ENCODE measurements around the gene STRIP1.

STRIP1 gene

DNA sequence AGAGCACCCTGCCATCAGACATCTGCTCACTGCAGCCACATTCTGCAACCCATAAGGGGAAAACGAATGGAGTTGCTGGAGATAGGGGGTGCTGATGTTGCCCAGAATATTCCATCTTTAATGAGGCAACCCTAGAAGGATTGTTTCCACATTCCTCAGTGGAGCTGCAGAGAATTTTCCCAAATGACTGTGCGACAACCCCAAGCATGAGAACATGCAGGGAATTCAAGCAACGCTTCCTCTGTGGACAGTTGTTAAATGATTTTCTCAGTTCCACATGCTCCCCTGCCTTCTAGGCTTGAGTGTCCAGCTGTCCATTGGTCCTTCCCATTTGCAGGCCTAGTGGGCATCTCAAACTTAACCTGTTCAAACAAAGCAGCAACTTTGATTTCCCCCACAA, 57.4 kb downstream of the STRIP1 start:
- Histone ChIP-seq H3K27ac (ENCODE audit: low read length) (no peak overlapping the region), H3K36me3 (ENCODE audit: control insufficient read depth, insufficient read depth, low read length) (no peaks in the 10 kb centered on the region)

DNA sequence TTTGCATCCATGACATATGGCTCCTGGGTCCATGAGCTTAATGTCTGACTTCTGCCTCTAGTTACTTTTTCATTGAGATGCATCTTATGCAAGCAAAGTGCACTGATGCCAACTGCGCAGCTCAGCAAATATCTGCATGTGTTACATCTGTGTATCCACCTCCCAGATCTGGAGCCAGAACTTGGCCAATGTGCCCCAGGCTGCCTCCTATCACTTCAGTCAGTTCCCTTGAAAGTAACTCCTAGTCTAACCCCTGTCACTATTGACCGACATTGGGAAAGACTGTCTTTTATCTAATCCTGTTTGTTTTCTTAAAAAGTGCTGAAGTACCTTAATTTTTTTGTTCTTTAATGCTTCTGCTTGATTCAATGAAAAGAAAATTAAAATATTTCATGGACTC, 58.6 kb downstream of the STRIP1 start:
- no peak for DNase-seq (ENCODE audit: low read depth, low spot score)
- Histone ChIP-seq H3K4me1 (ENCODE audit: control insufficient read depth, insufficient read depth, low read length) (peaks cover 2% of the 10 kb centered on the region; the same call in 1 of the 2 replicates), H3K27ac (ENCODE audit: low read length) (no peak overlapping the region), H3K9me3 (ENCODE audit: control insufficient read depth, insufficient read depth, low read length) (no peaks in the 10 kb centered on the region), H3K4me3 (ENCODE audit: low read length) (no peak overlapping the region), H3K27me3 (ENCODE audit: control insufficient read depth, insufficient read depth, low read length) (no peaks in the 10 kb centered on the region; the same call in 1 of the 2 replicates), H3K36me3 (ENCODE audit: control insufficient read depth, insufficient read depth, low read length) (no peaks in the 10 kb centered on the region)
- no CpG with 5 or more reads among the region's 2 CpGs for WGBS (ENCODE audit: insufficient coverage, insufficient read length)

More for the DNA sequence above, 57.4 kb downstream of the STRIP1 start:
- WGBS (ENCODE audit: insufficient coverage, insufficient read length) = no CpG with 5 or more reads among the region's 3 CpGs
- Histone ChIP-seq H3K9me3 (ENCODE audit: control insufficient read depth, insufficient read depth, low read length) (no peaks in the 10 kb centered on the region), H3K4me1 (ENCODE audit: control insufficient read depth, insufficient read depth, low read length) (peaks cover 2% of the 10 kb centered on the region; the same call in 1 of the 2 replicates), H3K27me3 (ENCODE audit: control insufficient read depth, insufficient read depth, low read length) (peaks cover 6% of the 10 kb centered on the region; the same call in 1 of the 2 replicates), H3K4me3 (ENCODE audit: low read length) (no peak overlapping the region; the same call in 1 of the 2 replicates)
- DNase-seq (ENCODE audit: low read depth, low spot score) = no peak

DNA sequence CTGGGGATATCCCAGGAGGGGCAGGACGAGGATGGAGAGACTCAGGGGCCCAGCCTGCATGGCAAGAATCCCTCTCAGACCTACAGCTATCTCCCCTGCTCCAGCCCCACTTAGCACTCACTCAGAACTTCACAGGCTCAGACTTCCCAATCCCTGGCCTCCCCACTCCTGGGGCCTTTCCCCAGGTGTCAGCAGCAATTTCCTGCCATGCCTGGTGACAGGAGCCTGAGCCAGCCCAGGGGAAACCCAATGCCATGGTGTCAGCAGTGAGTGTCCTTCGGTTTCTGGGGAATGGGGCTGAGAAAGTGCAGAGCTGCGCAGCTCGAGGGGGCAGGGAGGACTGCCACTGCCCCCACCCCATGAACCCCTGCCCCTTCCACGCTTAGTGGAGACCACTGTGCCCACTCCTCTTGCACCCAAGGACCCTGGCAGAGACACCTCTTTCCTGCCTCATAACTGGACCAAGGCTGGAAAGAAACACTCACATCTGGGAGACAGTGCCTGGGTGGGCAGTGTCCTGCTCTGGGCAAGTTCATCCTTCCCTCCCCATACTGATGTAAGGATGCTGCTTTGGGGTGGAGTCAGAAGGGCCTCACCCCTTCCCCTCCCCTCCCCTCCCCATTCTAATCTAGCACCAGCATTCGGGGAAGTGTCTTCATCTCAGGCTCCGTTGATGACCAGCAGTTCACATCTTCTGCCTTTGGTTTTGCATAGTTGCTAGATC, 60.7 kb downstream of the STRIP1 start:
- no peaks in the 10 kb centered on the region for H3K9me3 ChIP-seq (ENCODE audit: control insufficient read depth, insufficient read depth, low read length)
- no peak for DNase-seq (ENCODE audit: low read depth, low spot score)
- no peaks in the 10 kb centered on the region for H3K4me1 ChIP-seq (ENCODE audit: control insufficient read depth, insufficient read depth, low read length)
- WGBS (ENCODE audit: insufficient coverage, insufficient read length) = no CpG with 5 or more reads among the region's 7 CpGs
- no peaks in the 10 kb centered on the region; the same call in 1 of the 2 replicates for H3K27me3 ChIP-seq (ENCODE audit: control insufficient read depth, insufficient read depth, low read length)
- no peak overlapping the region for H3K4me3 ChIP-seq (ENCODE audit: low read length)
- H3K27ac ChIP-seq (ENCODE audit: low read length) = no peak overlapping the region
- no peaks in the 10 kb centered on the region for H3K36me3 ChIP-seq (ENCODE audit: control insufficient read depth, insufficient read depth, low read length)

DNA sequence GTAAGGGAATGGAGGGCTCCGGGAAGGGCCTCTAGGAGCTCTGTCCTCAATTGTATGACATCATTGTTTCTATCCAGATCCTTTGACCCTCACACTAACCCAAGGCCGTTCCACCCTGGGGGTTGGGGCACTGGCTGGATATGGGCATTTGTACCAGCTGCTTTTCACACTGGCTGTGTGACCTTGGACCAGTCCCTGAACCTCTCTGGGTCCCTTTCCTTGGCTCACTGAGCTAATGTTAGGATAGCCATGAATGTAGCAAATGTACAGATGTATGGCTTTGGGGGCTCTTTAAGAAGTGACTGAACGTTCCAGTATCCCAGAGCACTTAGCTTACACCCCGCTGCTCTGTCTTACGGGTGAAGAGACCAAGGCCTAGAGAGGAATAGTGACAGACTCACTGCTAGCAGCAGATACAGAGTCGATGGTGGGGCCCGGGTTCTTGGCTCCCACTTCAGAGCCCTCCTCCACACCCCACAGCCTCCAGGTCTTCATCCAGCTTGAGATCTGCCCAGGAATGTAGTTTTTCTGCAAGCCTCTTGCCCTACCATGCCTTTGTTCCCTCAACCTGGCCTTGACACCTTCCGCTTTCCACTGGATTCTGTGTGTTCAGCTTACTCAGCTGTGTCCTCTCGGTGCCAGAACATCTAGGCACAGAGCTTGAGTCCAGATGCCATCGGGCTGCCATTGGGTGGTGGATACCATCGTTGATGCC, 63.2 kb downstream of the STRIP1 start:
- DNase-seq (ENCODE audit: low read depth, low spot score) = no peak
- no peaks in the 10 kb centered on the region for H3K9me3 ChIP-seq (ENCODE audit: control insufficient read depth, insufficient read depth, low read length)
- no peak overlapping the region for H3K27ac ChIP-seq (ENCODE audit: low read length)
- no peaks in the 10 kb centered on the region for H3K4me1 ChIP-seq (ENCODE audit: control insufficient read depth, insufficient read depth, low read length)
- no peak overlapping the region for H3K4me3 ChIP-seq (ENCODE audit: low read length)
- no peaks in the 10 kb centered on the region for H3K27me3 ChIP-seq (ENCODE audit: control insufficient read depth, insufficient read depth, low read length)
- H3K36me3 ChIP-seq (ENCODE audit: control insufficient read depth, insufficient read depth, low read length) = no peaks in the 10 kb centered on the region
- no CpG with 5 or more reads among the region's 11 CpGs for WGBS (ENCODE audit: insufficient coverage, insufficient read length)

DNA sequence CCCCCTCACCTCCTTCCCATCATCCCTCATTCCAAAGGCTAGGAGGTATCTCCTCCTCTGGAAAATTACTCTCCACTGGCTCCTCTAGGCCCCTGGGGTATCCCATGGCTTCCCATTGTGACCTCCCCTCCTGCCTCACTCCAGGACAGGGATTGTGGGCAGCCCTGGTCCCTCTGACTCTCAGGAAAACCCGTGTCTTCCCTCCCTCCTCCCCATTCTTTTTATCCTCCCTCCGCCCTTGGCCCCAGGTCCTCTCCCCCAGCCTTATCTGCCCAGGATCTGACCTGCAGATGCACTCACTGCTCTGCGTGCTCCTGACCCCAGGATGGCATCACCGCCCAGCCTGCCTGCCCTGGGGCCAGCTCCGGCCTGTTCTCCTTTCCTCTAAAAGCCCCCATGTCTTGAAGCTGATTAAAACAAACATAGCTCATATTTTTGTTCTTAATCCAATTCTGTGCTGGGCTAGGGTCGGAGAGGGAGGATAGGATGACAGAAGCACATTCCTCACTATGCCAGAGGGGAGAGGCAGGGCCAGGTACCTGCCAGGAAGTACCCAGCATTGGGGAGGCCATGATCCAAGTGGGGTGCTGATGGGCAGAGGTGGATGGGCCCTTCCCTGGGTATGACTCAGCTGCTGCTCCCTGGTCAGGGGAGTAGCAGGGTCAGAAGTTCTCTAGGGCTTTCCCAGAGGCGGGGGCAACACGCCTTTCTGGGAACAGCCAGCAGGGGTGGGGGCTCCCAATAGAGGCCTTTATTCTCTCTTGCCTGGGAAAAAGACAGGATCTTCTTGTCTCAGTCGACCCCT, 64.0 kb downstream of the STRIP1 start:
- WGBS (ENCODE audit: insufficient coverage, insufficient read length) = no CpG with 5 or more reads among the region's 9 CpGs
- no peaks in the 10 kb centered on the region for H3K36me3 ChIP-seq (ENCODE audit: control insufficient read depth, insufficient read depth, low read length)
- H3K9me3 ChIP-seq (ENCODE audit: control insufficient read depth, insufficient read depth, low read length) = no peaks in the 10 kb centered on the region
- no peak for DNase-seq (ENCODE audit: low read depth, low spot score)
- H3K27ac ChIP-seq (ENCODE audit: low read length) = no peak overlapping the region
- H3K4me1 ChIP-seq (ENCODE audit: control insufficient read depth, insufficient read depth, low read length) = no peaks in the 10 kb centered on the region
- no peak overlapping the region for H3K4me3 ChIP-seq (ENCODE audit: low read length)
- H3K27me3 ChIP-seq (ENCODE audit: control insufficient read depth, insufficient read depth, low read length) = no peaks in the 10 kb centered on the region

DNA sequence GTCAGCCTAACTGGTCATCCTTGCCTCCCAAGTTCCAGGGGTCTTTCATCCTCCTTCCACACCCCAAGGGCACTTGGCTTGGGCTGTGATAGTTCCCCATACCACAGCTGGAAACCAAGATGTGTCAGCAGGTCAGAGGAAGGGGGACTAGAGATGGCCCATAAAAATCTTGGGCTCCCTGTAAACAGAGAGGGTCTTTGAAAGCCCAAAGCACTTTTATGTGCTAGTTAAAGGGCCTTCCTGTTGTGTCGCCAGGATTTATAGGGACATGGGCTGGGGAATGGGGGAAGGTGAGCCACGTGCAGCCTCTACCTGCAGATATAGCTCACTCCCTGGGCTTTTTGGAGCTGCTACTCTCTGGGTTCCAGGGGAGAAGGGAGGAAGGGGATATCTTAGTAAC, 65.9 kb downstream of the STRIP1 start:
- Histone ChIP-seq H3K4me1 (ENCODE audit: control insufficient read depth, insufficient read depth, low read length) (no peaks in the 10 kb centered on the region), H3K36me3 (ENCODE audit: control insufficient read depth, insufficient read depth, low read length) (no peaks in the 10 kb centered on the region), H3K9me3 (ENCODE audit: control insufficient read depth, insufficient read depth, low read length) (no peaks in the 10 kb centered on the region), H3K4me3 (ENCODE audit: low read length) (no peak overlapping the region), H3K27ac (ENCODE audit: low read length) (no peak overlapping the region), H3K27me3 (ENCODE audit: control insufficient read depth, insufficient read depth, low read length) (no peaks in the 10 kb centered on the region)
- no peak for DNase-seq (ENCODE audit: low read depth, low spot score)
- no CpG with 5 or more reads among the region's 2 CpGs for WGBS (ENCODE audit: insufficient coverage, insufficient read length)

DNA sequence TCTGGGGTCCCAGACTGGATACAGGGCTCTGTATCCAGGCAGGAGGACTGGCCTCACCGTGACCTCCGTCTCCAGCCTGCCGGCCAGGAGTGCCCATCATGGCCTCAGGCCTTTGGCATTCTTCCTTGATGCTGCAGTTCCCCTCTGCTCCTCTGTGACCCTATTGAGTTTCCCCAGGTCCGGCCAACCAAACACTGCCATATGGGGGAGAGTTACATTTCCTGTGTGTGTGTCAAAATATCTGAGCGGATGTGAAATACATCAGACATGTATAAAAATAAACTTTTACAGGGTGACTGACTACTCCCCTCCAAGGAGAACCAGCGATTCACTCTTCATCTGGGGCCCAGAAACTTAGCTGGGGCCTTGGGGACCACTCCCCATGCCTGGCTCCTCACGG, 67.7 kb downstream of the STRIP1 start:
- H3K9me3 ChIP-seq (ENCODE audit: control insufficient read depth, insufficient read depth, low read length) = no peaks in the 10 kb centered on the region
- H3K27me3 ChIP-seq (ENCODE audit: control insufficient read depth, insufficient read depth, low read length) = no peaks in the 10 kb centered on the region
- no peak overlapping the region for H3K4me3 ChIP-seq (ENCODE audit: low read length)
- no peak overlapping the region for H3K27ac ChIP-seq (ENCODE audit: low read length)
- DNase-seq (ENCODE audit: low read depth, low spot score) = no peak
- no CpG with 5 or more reads among the region's 7 CpGs for WGBS (ENCODE audit: insufficient coverage, insufficient read length)
- H3K36me3 ChIP-seq (ENCODE audit: control insufficient read depth, insufficient read depth, low read length) = no peaks in the 10 kb centered on the region
- H3K4me1 ChIP-seq (ENCODE audit: control insufficient read depth, insufficient read depth, low read length) = no peaks in the 10 kb centered on the region
